Large intestine (tissue), 3 donors: ENCODE results near the gene CACNA1C. TPM values are rescaled to one million over a fixed set of nuclear protein-coding genes. Genes with fewer than 3 reads are reported as not detected.

Experiments
- DNase-seq, 2 donors: peaks; one replicate each; pipeline versions ENCODE4 v3.0.0 to v3.0.0-alpha.2; 2013
- H3K27ac ChIP-seq: one replicate; pipeline ENCODE4 v1.5.1; 2013; ENCODE audit warnings: low read length
- H3K27me3 ChIP-seq: 2 replicates; pipeline ENCODE4 v1.6.1; 2013; ENCODE audit warnings: low read length; ENCODE audit not compliant: control insufficient read depth, insufficient read depth
- H3K36me3 ChIP-seq: 2 replicates; pipeline ENCODE4 v1.6.1; 2013; ENCODE audit warnings: low read length; ENCODE audit not compliant: control insufficient read depth, insufficient read depth
- H3K4me1 ChIP-seq: one replicate; pipeline ENCODE4 v1.6.1; 2013; ENCODE audit warnings: low read length; ENCODE audit not compliant: control insufficient read depth, insufficient read depth
- H3K4me3 ChIP-seq: one replicate; pipeline ENCODE4 v1.5.1; 2013; ENCODE audit warnings: low read length
- H3K9me3 ChIP-seq: one replicate; pipeline ENCODE4 v1.6.1; 2013; ENCODE audit warnings: mild to moderate bottlenecking, low read depth, low read length, moderate library complexity; ENCODE audit not compliant: control insufficient read depth
- WGBS: methylation state at CpG from one replicate; pipeline ENCODE4 v1.1.5; 2013; ENCODE audit warnings: low lambda C conversion rate; ENCODE audit not compliant: insufficient coverage; 5-methylcytosine and 5-hydroxymethylcytosine counted together
- polyA plus RNA-seq: library from polyadenylated mRNA; unstranded; fragments of 120-200 nt; gene quantifications from one replicate; pipeline ENCODE4 v1.2.1, GENCODE V29; 2013

CACNA1C gene
- polyA plus RNA-seq, 1 donor: 5.9 TPM

GRCh38 chr12:2345902-2346301, 293.1 kb downstream of the CACNA1C start:
- Histone ChIP-seq H3K4me3 (no peak overlapping the region), H3K36me3 (no peaks in the 10 kb centered on the region), H3K9me3 (no peaks in the 10 kb centered on the region), H3K27ac (no peak overlapping the region), H3K27me3 (peaks cover 2% of the 10 kb centered on the region), H3K4me1 (no peaks in the 10 kb centered on the region)
- DNase-seq: no peak
- WGBS: no CpG with 5 or more reads among the region's 11 CpGs

- DNase-seq: no peak
- Histone ChIP-seq H3K4me1 (no peaks in the 10 kb centered on the region), H3K36me3 (no peaks in the 10 kb centered on the region), H3K9me3 (no peaks in the 10 kb centered on the region), H3K4me3 (no peak overlapping the region), H3K27ac (no peak overlapping the region), H3K27me3 (peaks cover 2% of the 10 kb centered on the region)
- no CpG with 5 or more reads among the region's 5 CpGs for WGBS
Measured at GRCh38 chr12:2346416-2346815, 293.6 kb downstream of the CACNA1C start.

- DNase-seq: no peak
- Histone ChIP-seq H3K9me3 (no peaks in the 10 kb centered on the region), H3K36me3 (no peaks in the 10 kb centered on the region), H3K27ac (no peak overlapping the region), H3K4me3 (no peak overlapping the region), H3K4me1 (no peaks in the 10 kb centered on the region), H3K27me3 (peaks cover 2% of the 10 kb centered on the region)
- no CpG with 5 or more reads among the region's 6 CpGs for WGBS
Measured at GRCh38 chr12:2347137-2347843, 294.5 kb downstream of the CACNA1C start.

DNA sequence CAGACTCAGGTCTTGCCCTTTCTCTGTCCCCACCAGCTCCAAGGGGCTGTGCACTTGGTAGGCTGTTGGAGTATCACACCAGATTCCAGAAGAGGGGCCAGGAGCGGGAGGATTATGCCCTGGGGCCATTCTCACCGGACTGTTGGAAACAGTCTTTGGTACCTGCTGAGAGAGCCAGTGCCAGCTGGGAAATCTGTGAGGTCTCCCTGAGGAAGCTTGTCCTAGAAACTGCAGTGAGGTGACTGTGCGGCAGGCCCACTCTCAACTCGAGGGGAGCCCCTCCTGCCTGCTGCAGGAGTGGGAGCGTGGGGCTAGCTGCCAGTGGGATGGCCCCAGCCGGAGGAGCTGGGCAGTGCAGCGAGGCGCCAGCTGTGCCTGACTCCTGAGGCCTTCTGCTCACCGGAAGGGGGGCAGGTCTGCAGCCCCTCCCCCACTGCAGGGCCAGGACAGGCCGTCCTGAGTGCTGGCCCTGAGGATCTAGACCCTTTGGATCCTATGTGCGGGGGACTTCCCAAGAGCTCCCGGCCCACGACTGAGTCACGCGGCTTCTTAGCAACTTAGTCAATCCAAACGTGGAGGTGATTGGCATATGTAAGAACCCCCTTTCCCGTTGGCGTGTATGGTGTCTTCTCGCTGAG, 295.2 kb downstream of the CACNA1C start:
- H3K4me3 ChIP-seq: no peak overlapping the region
- no peaks in the 10 kb centered on the region for H3K36me3 ChIP-seq
- H3K27ac ChIP-seq: peak overlapping the region; percentile 12
- peaks cover 2% of the 10 kb centered on the region for H3K27me3 ChIP-seq
- H3K4me1 ChIP-seq: no peaks in the 10 kb centered on the region
- no peak for DNase-seq
- H3K9me3 ChIP-seq: no peaks in the 10 kb centered on the region
- WGBS: no CpG with 5 or more reads among the region's 19 CpGs

GRCh38 chr12:2348482-2348852, 295.7 kb downstream of the CACNA1C start:
- Histone ChIP-seq H3K27ac (peak overlapping the region; percentile 12), H3K36me3 (no peaks in the 10 kb centered on the region), H3K4me1 (no peaks in the 10 kb centered on the region), H3K27me3 (peaks cover 5% of the 10 kb centered on the region), H3K4me3 (no peak overlapping the region), H3K9me3 (no peaks in the 10 kb centered on the region)
- no peak for DNase-seq
- no CpG with 5 or more reads among the region's 11 CpGs for WGBS

DNA sequence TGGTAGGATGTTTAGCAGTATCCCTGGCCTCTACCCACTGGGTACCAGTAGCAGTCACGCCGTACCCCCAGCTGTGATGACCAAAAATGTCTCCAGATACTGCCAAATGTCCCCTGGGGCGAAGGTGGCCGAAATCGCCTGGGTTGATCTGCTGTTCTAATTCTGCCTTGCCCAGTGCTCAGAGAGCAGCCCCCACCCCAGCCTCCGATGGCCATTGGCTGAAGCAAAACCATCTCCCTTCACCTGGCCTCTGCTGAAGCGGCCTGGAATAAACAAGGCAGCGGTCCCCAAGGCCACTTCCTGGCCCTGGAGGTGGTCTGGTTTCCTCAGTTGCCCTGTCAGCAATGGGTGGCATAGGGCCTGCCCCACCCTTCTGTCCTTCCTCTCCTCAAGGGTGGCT, 298.4 kb downstream of the CACNA1C start:
- DNase-seq: no peak
- Histone ChIP-seq H3K9me3 (no peaks in the 10 kb centered on the region), H3K4me3 (no peak overlapping the region), H3K36me3 (no peaks in the 10 kb centered on the region), H3K27ac (no peak overlapping the region), H3K27me3 (peaks cover 15% of the 10 kb centered on the region), H3K4me1 (no peaks in the 10 kb centered on the region)
- WGBS: no CpG with 5 or more reads among the region's 8 CpGs

- H3K27ac ChIP-seq: no peak overlapping the region
- H3K4me3 ChIP-seq: no peak overlapping the region
- H3K27me3 ChIP-seq: peaks cover 17% of the 10 kb centered on the region
- H3K4me1 ChIP-seq: no peaks in the 10 kb centered on the region
- no peak for DNase-seq
- no peaks in the 10 kb centered on the region for H3K36me3 ChIP-seq
- no CpG with 5 or more reads among the region's 6 CpGs for WGBS
- no peaks in the 10 kb centered on the region for H3K9me3 ChIP-seq
Measured at GRCh38 chr12:2352203-2352602, 299.4 kb downstream of the CACNA1C start.

DNA sequence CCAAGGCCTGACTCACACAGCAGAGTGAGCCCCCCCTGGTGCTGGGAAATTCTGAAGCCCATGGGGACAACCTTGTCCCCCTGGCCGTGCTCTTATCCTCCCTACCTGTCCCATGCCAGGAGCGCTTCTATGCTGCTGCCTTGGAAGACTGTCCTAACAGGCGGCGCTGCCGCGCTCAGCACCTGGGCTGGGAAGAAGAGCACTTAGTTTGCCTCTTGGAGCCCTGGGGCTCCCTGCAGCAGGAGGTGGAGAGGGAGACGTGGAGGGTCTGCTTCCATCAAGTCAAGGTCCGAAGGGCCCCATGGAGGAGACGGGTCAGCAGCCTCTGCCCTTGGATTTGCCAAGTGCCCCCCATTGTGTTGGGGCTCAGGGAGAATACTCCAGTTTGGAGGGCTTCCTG, 300.5 kb downstream of the CACNA1C start:
- no peaks in the 10 kb centered on the region for H3K36me3 ChIP-seq
- no peak for DNase-seq
- H3K4me1 ChIP-seq: no peaks in the 10 kb centered on the region
- WGBS: no CpG with 5 or more reads among the region's 9 CpGs
- H3K27me3 ChIP-seq: peaks cover 17% of the 10 kb centered on the region
- no peaks in the 10 kb centered on the region for H3K9me3 ChIP-seq
- H3K4me3 ChIP-seq: no peak overlapping the region
- no peak overlapping the region for H3K27ac ChIP-seq

DNA sequence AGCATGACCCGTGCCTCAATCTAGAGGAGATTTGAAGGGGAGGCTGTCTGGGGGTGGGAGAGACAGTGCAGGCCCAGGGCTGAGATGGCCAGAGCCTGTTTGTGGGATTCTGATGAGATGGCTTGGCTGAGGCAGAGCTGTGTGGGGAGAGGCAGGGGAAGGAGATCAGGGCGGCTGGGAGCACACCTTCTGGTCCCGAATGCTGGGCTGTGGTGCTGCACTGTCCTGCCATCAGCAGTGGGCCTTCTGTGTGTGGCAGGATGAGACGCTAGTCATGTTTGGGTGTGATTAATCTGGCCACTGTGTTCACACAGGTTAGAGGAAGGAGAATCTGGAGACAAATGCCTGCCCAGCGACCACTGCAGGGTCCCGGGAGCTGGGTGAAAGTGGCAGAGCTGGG, 300.9 kb downstream of the CACNA1C start:
- H3K9me3 ChIP-seq: no peaks in the 10 kb centered on the region
- H3K27ac ChIP-seq: no peak overlapping the region
- no peak overlapping the region for H3K4me3 ChIP-seq
- H3K36me3 ChIP-seq: no peaks in the 10 kb centered on the region
- DNase-seq: no peak
- WGBS: 80% methylated on average over 1 of the region's 6 CpGs
- peaks cover 17% of the 10 kb centered on the region for H3K27me3 ChIP-seq
- no peaks in the 10 kb centered on the region for H3K4me1 ChIP-seq

GRCh38 chr12:2354151-2354991, 301.6 kb downstream of the CACNA1C start:
- H3K27ac ChIP-seq: no peak overlapping the region
- H3K36me3 ChIP-seq: no peaks in the 10 kb centered on the region
- no peaks in the 10 kb centered on the region for H3K9me3 ChIP-seq
- WGBS: no CpG with 5 or more reads among the region's 19 CpGs
- no peaks in the 10 kb centered on the region for H3K4me1 ChIP-seq
- peaks cover 19% of the 10 kb centered on the region for H3K27me3 ChIP-seq
- H3K4me3 ChIP-seq: no peak overlapping the region
- no peak for DNase-seq
